HG02623 (cell line): ENCODE data around the gene MYCL.

Experiments used
- ATAC-seq: cut with Tn5 transposase; IDR thresholded peaks from one replicate; pipeline ENCODE4 v1.9.1; 2021; ENCODE audit warnings: moderate library complexity; ENCODE audit not compliant: unreplicated experiment

The MYCL gene

DNA sequence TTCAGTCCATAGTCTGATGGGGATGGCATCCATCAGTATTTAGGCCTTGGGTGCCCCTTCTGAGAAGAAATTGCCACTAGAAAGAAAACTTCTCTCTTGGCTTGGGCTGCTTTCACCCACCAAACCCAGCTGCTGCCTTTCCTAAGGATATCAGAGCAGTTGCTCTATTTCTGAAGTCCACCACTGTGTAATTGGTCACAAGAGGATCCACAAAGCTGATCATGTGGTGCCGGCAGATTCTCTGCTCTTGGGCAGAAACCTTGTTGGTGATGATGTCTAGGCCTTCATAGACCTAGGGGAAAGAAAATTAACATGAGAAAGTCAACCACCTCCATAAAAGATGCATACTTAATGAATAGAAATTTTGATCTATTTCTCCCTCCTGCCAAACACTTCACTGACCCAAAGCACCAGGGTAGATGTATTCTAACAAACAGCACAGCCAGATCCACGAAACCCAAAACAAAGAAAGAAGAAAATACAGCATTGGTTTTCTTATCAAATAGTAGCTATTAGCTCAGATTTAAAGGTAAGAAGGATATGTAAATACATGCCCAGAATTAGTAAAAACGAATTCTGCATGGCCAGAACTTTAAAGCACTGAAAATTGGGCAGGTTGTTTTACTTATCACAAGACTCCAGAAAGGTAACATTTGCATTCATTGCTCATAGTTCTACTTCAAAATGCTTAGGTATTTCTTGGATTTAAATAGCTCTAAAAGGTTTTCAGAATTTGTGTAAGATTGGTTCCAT lies 44.4 kb downstream of the MYCL start:
- ATAC-seq = no peak

GRCh38 chr1:39854738-39855137 lies 47.0 kb downstream of the MYCL start:
- ATAC-seq = no peak

DNA sequence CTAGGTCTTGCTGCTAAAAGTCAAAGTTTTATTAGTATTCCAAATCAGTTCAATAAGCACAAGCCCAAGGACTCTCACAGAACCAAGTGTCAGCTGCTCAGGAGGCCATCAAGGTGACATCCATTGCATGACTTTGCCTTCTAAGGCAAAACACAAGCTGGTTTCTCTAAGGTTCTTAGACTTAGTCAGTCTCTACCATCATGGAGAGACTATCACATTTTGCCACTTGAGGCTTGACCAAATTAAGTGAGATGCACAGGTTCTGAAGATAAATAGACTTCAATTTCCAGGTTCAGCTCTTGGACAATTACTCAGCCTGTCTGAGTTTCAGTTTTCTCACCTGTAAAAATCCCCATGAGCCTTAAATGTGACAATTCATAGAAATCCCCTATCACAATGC lies 47.4 kb downstream of the MYCL start:
- ATAC-seq = no peak

DNA sequence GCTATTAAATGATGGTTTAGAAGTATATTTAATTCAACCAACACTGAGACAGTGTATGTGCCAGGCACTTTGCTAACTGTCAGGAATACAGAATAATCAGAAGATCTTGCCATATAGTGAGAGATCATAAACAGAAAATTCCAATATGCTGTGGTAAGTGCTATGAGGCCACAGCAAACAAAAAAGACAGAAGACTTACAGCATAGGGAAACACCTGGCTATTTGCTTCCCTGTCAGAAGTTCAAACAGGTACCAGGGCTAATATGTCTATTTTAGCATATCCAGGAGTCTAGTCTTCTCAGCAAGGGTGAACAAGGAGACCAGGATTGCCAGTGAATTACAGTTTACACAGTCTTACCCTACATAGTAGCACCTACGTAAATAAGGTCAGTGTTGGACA lies 48.8 kb downstream of the MYCL start:
- no peak for ATAC-seq

GRCh38 chr1:39852214-39852791 lies 49.4 kb downstream of the MYCL start:
- no peak for ATAC-seq

- no peak for ATAC-seq
Measured at GRCh38 chr1:39850606-39851216, 51.0 kb downstream of the MYCL start.

DNA sequence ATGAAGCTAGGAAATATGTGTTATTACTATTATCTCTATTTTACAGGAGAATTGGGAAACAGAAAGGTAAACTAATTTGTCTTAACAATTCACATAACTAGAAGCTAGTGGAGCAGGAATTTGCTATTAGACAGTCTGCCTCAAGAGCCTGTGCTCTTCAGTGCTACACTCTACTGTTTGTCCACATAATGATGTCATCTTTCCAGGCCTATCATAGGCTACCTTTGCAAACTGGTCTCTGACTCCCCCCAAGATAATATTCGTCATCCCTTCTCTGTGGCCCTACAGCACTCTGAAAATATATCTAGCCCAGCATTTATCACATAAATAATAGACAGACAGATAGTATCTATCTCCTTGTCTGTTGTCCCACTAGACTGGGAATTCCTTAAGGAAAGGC lies 52.5 kb downstream of the MYCL start:
- no peak for ATAC-seq

- ATAC-seq = no peak
Measured at GRCh38 chr1:39847940-39848339, 53.8 kb downstream of the MYCL start.

GRCh38 chr1:39846796-39847195 lies 54.9 kb downstream of the MYCL start:
- no peak for ATAC-seq

GRCh38 chr1:39845569-39846566 lies 55.8 kb downstream of the MYCL start:
- no peak for ATAC-seq
